ENCODE data around the gene ZNF276. TPM values are rescaled to one million over a fixed set of nuclear protein-coding genes. Genes with fewer than 3 reads are reported as not detected.
A peak's percentile ranks its signal among the peaks of the same experiment; 100 is the strongest.
"Not testable (repeated sequence)": the region's sequence is repeated elsewhere in the genome, so short reads cannot be mapped to it uniquely, and the experiment has no call there.

Gene ZNF276
- total RNA-seq, 1 donor from 2014 or later, result 28.0 TPM

DNA sequence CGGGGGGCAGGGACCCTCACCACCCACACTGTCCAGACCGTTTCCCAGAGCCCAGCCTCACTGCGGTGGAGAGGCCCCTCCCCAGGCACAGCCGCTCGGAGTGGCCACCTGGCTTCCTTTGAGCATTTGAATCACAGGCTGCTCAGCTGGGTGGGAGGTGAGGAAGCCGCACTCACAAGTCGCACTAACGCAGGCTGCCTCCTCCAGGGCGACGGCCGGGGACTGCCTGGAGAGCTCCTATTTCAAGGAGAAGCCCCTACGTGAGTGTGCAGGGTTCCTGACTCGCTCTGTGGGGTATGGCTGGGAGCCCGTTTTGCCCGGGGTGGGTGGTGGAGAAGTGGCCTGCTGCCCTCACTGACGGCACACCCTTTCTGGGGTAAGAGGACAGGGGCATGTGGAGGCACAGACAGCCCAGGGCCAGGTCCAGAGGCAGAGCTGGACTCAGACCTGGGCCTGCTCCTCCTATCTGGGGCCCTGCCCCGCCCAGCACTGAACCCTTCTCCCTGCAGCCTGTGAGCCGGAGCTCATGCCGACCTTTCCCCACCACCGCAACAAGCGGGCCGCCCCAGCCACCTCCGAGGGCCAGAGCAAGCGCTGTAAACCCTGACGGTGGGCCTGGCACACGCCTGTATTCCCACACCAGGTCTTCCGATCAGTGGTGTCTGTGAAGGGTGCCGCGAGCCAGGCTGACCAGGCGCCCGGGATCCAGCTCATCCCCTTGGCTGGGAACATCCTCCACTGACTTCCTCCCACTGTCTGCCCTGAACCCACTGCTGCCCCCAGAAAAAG is 26.1 kb upstream of the ZNF276 start:
- TF ChIP-seq, protein P1, sequence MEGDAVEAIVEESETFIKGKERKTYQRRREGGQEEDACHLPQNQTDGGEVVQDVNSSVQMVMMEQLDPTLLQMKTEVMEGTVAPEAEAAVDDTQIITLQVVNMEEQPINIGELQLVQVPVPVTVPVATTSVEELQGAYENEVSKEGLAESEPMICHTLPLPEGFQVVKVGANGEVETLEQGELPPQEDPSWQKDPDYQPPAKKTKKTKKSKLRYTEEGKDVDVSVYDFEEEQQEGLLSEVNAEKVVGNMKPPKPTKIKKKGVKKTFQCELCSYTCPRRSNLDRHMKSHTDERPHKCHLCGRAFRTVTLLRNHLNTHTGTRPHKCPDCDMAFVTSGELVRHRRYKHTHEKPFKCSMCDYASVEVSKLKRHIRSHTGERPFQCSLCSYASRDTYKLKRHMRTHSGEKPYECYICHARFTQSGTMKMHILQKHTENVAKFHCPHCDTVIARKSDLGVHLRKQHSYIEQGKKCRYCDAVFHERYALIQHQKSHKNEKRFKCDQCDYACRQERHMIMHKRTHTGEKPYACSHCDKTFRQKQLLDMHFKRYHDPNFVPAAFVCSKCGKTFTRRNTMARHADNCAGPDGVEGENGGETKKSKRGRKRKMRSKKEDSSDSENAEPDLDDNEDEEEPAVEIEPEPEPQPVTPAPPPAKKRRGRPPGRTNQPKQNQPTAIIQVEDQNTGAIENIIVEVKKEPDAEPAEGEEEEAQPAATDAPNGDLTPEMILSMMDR (conservative IDR thresholded peaks at IDR 0.05), result no peak
- no peak overlapping the region for H3K27ac Mint-ChIP-seq

DNA sequence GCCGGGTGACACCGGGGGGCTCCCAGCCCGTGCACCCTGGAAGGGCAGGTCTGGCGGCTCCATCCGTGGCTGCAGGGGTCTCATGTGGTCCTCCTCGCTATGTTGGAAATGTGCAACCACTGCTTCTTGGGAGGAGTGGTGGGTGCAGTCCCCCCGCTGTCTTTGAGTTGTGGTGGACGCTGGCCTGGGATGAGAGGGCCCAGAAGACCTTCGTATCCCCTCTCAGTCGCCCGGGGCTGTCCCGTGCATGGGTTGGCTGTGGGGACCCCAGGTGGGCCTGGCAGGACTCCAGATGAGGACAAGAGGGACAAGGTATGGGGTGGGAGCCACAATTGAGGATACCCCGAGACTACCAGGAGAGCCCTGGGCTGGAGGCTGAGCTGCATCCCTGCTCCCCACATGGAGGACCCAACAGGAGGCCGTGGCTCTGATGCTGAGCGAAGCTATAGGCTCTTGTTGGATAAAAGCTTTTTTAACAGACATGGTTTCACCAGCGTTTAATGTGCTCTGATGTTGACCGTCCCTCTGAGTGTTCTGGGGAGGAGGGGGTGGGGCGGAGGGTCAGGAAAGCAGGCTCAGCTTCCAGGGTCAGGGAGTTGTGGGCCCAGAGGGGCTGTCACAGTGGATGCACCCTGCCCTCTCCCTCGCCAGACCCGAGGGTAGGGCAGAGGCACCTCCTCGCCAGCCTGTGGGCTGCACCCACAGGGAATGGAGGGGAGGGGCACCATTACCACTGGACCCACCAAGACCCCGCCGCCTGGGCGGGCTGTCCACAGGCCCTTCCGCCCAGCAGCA is 25.3 kb upstream of the ZNF276 start:
- Mint-ChIP-seq H3K27ac (no peak overlapping the region), H3K4me1 (ENCODE audit: unreplicated experiment) (peaks cover 9% of the 10 kb centered on the region), H3K9me3 (no peaks in the 10 kb centered on the region), H3K4me3 (no peak overlapping the region), H3K27me3 (no peaks in the 10 kb centered on the region), H3K36me3 (peaks cover 5% of the 10 kb centered on the region)
- DNase-seq (ENCODE audit: extremely low spot score, unreplicated experiment), result no peak
- TF ChIP-seq, protein P1 (conservative IDR thresholded peaks at IDR 0.05), result no peak

More for the DNA sequence above, 26.1 kb upstream of the ZNF276 start:
- DNase-seq (ENCODE audit: extremely low spot score, unreplicated experiment), result no peak
- no peak overlapping the region for H3K4me3 Mint-ChIP-seq
- H3K4me1 Mint-ChIP-seq (ENCODE audit: unreplicated experiment), result peaks cover 9% of the 10 kb centered on the region
- H3K27me3 Mint-ChIP-seq, result no peaks in the 10 kb centered on the region
- H3K36me3 Mint-ChIP-seq, result peaks cover 5% of the 10 kb centered on the region
- no peaks in the 10 kb centered on the region for H3K9me3 Mint-ChIP-seq

DNA sequence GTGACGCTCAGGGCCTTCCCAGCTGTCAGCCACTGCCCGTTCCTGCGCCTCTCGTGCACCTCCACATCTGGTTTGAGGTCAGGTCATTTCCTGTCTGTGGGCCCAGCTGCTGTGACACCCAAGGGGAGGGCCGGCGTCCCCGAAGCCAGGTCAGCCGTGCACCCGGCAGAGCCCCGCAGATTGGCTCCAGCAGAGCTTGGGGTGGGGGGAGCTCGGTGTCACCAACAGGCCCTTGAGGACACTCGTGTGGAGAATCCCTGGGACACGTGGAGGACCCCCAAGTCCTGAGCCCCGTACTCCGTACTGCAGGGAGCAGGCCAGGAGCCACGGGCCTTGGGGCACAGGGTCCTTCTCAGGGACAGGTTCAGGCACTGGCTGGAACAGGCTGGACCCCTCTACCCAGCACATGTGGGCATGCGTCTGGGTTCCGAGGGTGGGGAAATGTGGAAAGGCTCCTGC is 24.6 kb upstream of the ZNF276 start:
- H3K9me3 Mint-ChIP-seq, result no peaks in the 10 kb centered on the region
- TF ChIP-seq, protein P1 (conservative IDR thresholded peaks at IDR 0.05), result no peak
- H3K36me3 Mint-ChIP-seq, result peaks cover 5% of the 10 kb centered on the region
- DNase-seq (ENCODE audit: extremely low spot score, unreplicated experiment), result no peak
- H3K4me3 Mint-ChIP-seq, result no peak overlapping the region
- H3K4me1 Mint-ChIP-seq (ENCODE audit: unreplicated experiment), result peaks cover 9% of the 10 kb centered on the region
- no peaks in the 10 kb centered on the region for H3K27me3 Mint-ChIP-seq
- H3K27ac Mint-ChIP-seq, result no peak overlapping the region

DNA sequence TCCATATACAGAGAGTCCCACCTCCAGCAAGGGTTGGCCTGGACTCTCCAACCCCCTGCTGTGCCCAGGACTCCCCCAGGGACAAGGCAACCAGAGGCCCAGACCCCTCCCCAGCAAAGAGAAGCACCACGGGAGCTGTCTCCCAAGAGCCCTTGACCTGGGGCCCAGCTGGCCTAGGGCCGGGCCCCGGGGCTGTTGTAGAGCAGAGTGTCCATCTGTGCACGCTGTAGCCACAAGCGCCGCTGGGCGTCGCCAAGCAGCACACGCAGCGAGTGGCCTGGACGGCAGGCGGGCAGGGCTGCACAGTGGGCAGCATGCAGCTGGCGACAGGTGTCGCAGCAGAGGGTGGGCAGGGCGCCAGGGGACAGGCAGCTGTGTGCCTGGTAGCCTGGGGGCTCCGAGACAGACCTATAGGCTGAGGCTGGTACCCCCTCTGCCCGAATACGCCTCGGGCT is 24.1 kb upstream of the ZNF276 start:
- peaks cover 5% of the 10 kb centered on the region for H3K36me3 Mint-ChIP-seq
- H3K27ac Mint-ChIP-seq, result no peak overlapping the region
- no peak overlapping the region for H3K4me3 Mint-ChIP-seq
- TF ChIP-seq, protein P1 (conservative IDR thresholded peaks at IDR 0.05), result no peak
- peaks cover 9% of the 10 kb centered on the region for H3K4me1 Mint-ChIP-seq (ENCODE audit: unreplicated experiment)
- no peaks in the 10 kb centered on the region for H3K9me3 Mint-ChIP-seq
- no peaks in the 10 kb centered on the region for H3K27me3 Mint-ChIP-seq
- DNase-seq (ENCODE audit: extremely low spot score, unreplicated experiment), result no peak

DNA sequence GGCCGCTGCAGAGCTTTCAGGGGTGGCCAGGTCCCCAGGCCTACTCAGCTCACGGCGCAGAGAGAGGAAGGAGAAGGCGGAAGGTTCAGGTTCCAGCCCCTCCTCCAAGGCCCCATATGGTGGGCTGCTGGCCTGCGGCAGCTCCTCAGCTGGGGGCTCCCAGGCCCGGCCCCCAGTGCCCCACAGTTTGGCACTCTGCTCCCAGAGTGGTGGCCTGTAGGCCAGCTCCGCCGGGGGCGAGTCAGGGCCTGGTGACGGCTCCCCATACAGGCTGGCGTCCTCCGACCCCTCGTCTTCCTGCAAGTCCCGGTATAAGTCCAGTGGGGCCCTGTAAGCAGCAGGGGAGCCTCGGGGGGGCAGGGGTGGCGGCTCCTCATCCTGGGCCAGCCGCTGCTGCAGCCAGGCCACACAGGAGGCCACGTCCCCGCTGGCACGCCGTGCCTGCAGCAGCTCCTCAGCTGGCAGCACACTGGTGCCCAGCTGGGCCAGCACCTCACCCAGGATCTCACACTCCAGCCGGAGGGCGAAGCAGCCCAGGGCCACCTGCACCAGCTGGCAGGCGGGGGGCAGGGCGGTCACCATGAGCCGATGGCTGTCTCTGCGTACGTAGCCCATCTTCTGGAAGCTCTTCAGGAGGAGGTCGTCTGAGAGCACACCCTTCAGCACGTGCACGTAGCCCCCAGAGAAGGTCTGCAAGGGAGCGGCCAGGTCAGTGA is 23.6 kb upstream of the ZNF276 start:
- Mint-ChIP-seq H3K27ac (no peak overlapping the region), H3K9me3 (no peaks in the 10 kb centered on the region), H3K4me1 (ENCODE audit: unreplicated experiment) (peaks cover 9% of the 10 kb centered on the region), H3K4me3 (no peak overlapping the region), H3K27me3 (no peaks in the 10 kb centered on the region), H3K36me3 (peaks cover 5% of the 10 kb centered on the region)
- TF ChIP-seq, protein P1 (conservative IDR thresholded peaks at IDR 0.05), result no peak
- no peak for DNase-seq (ENCODE audit: extremely low spot score, unreplicated experiment)

DNA sequence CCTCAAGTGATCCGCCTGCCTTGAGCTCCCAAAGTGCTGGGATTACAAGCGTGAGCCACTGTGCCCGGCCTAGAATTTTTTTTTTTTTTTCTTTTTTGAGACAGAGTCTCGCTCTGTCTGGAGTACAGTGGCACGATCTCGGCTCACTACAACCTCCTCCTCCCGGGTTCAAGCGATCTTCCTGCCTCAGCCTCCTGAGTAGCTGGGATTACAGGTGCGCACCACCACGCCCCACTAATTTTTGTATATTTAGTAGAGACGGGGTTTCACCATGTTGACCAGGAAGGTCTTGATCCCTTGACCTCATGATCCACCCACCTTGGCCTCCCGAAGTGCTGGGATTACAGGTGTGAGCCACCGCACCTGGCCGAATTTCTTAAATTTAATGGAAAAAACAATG is 22.6 kb upstream of the ZNF276 start:
- Mint-ChIP-seq H3K4me3 (peak overlapping the region; percentile 27), H3K27ac (peak overlapping the region; percentile 25)
- not testable (repeated sequence) for DNase-seq (ENCODE audit: extremely low spot score, unreplicated experiment); H3K36me3 Mint-ChIP-seq; H3K9me3 Mint-ChIP-seq; H3K27me3 Mint-ChIP-seq; H3K4me1 Mint-ChIP-seq (ENCODE audit: unreplicated experiment)

DNA sequence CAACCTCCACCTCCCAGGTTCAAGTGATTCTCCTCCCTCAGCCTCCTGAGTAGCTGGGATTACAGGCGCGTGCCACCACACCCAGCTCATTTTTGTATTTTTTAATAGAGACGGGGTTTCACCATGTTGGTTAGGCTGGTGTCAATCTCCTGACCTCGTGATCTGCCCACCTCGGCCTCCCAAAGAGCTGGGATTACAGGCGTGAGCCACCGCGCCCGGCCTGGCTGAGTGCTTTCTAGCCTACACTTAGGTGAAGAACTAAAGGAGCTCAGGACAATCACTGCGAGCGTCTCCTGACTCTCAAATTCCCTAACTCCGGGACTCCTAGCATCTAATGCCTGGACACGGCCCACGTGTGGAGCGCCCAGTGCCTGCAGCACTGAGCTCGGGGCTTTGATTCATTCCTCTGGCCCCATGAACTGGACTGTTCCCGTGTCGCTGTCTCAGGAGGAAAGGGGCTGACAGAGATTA is 21.7 kb upstream of the ZNF276 start:
- Mint-ChIP-seq H3K27ac (peak overlapping the region; percentile 81), H3K4me3 (peak overlapping the region; percentile 80)
- H3K27me3 Mint-ChIP-seq; H3K9me3 Mint-ChIP-seq; H3K4me1 Mint-ChIP-seq (ENCODE audit: unreplicated experiment); DNase-seq (ENCODE audit: extremely low spot score, unreplicated experiment); H3K36me3 Mint-ChIP-seq: not testable (repeated sequence)

All from type B pancreatic cell (in vitro differentiated cells).